Myocyte (in vitro differentiated cells): Measurements from ENCODE around the gene LRP5. TPM values are rescaled to one million over a fixed set of nuclear protein-coding genes. Genes with fewer than 3 reads are reported as not detected.

Source experiments
- DNase-seq: peaks from one replicate; pipeline ENCODE4 v3.0.0-alpha.2; 2012; ENCODE audit warnings: low read depth
- total RNA-seq: library from RNA; depleted of rRNA; stranded (reverse); fragments of >200 nt; gene quantifications from 2 replicates; pipeline ENCODE4 v1.2.3, GENCODE V29; 2014

The LRP5 gene
- total RNA-seq, 1 donor from 2014 or later: 48.8 TPM

DNA sequence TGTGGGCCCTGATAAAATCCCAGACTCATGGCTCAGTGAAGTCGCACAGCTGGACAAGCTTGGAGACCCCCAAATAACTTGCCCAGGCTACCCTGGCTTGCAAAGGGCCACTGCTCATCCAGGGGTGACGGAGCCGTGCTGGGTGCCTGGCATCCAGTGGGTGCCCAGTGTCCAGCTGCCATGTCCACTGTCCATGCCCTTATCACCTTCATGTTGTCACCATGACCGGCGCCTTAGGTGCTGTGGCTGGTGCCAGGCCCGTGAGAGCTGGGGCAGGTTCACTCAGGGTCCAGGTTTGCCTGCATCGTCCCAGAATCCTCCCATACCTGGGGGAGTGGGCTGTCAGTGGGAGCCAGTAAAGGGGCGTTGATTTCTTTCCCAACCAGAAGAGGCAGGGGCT, 57.4 kb downstream of the LRP5 start:
- no peak for DNase-seq

- peak; percentile 72 for DNase-seq
These were observed 58.1 kb downstream of the LRP5 start for GRCh38 chr11:68370211-68371111.

DNA sequence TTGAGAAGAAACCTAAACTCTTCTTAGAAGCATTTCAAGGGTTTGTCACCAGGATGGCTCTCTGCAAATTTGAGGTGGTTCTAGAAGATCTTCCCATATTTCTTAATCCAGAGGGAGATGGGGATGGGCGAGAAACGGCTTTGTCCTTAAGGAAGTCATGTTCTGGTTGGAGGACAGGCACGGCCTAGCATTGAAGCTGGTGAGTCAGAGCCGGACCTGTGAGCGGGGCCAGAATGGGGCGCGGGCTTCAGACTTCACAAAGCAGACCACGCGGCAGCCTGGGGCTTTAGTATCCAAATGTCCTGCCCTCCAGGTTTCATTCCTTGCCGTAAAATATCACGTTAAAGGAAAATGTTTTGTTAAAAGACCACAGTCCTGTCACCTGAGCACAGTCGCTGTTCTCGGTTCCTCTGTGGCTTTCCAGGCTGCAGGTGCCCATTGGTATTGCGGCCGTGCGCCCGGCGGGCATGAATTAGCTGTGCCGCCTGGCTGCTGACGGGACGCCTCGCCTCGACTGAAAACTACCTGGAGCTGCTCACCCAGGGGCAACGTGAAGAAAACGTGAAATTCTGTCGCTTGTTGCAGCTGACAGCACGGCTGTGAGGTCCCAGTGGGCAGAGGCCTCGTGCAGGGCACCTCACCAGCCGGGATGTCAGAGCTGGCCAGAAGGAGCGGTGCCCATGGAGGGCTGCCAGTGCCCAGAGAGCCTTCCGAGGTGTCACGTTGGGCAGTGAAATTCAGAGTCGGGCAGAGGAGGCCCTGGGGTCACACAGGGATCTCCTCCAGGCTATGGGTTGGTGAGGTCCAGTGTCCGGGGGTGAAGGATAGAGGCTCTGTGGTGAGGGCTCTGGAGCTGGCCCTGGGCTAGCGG, 59.0 kb downstream of the LRP5 start:
- DNase-seq: no peak

- DNase-seq: no peak
These were observed 59.7 kb downstream of the LRP5 start for GRCh38 chr11:68372114-68372513.

DNA sequence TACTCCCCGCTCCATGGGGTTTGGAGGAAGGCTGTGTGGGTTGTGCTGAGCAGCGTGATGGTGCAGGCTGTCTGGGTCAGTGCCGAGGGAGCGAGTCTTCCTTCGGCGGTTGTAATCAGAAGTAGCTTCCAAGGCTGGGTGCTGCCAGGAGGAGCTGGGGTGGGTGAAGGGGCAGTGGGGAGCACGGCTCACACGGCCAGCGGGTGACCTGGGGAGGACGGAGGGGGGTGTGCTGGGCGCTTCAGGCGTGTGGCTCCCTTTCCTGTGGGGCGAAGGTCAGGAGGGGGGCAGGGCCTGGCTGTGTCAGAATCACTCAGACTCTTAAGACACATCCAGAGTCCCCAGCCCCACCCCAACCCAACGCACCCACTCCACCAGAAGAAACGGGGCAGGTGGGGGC, 60.2 kb downstream of the LRP5 start:
- no peak for DNase-seq

- peak; percentile 71 for DNase-seq
These were observed 60.9 kb downstream of the LRP5 start for GRCh38 chr11:68373189-68373814.

DNA sequence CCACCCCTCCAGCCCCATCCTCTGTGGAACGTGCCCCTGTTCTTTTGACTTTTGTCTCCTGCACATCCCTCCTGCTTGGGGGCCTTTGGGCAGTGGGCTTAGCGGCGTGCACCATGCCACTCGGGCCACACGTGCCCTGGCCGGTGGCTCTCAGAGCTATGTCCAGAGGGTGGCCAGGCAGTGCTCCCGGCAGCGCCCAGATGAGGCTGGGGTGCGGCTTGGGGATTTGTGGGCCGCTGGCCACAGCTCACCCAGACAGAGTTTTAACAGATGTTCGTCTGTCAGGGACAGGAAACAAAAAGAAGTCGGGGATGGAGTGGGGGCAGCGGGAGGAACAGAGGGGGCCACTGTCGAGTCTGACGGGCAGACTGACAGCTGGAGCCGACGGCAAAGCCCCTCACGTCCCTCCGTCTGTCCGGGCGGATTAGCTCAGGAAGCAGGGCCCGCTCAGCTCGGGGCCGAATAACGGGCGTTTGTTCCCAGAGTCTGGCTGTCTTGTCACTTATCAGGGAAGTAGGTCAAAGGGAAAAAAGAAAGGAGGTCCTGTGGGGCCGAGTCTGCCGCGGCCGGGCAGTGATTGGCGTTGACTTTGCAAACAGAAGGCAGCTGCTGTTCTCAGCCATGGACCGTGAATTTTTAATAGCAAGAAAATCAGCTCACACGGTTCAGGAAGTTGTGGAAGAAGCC, 61.6 kb downstream of the LRP5 start:
- peak; percentile 81 for DNase-seq

- peak; percentile 46 for DNase-seq
These were observed 62.1 kb downstream of the LRP5 start for GRCh38 chr11:68374531-68374930.

DNA sequence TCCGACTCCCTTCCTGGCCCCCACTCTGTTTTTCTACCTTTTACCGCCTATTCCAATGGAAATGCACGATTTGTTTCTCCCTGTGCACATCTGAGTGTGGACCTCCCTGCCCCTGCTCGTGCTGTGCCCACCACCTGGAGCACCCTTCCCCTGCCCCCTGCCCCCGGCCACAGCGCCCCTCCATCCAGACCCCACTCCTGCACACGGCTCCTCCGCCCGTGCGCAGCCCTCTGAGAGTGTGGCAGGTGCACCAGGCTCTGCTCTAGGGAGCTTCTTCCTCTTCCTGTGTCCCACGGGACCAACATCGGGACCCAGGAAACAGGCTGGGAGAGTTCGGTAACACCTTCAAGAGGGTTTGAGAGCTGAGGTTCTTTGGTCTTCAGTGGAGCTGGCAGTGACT, 62.9 kb downstream of the LRP5 start:
- no peak for DNase-seq

GRCh38 chr11:68375766-68376165, 63.4 kb downstream of the LRP5 start:
- DNase-seq: no peak

GRCh38 chr11:68377389-68377795, 65.0 kb downstream of the LRP5 start:
- no peak for DNase-seq

GRCh38 chr11:68379206-68379605, 66.8 kb downstream of the LRP5 start:
- DNase-seq: no peak

GRCh38 chr11:68380786-68381622, 68.6 kb downstream of the LRP5 start:
- DNase-seq: peak; percentile 31

DNA sequence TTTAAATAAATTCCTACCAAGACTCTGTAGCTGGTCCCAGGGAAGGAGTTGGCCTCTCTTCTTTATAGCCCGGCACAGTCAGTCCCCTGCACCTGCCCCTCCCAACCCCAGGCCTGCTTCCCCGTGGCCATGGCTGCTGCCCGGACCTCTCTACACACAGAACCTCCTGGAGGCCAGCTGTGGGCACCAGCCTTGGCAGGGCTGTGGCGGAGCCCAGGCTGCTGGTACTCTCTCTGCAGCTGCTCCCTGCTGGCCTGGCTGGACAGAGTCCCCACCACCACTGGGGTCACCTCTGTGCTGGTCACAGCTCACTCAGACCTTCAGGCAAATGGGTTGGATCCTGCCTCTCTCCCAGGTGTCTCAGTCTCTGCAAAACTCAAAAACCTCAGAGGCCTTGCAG, 69.3 kb downstream of the LRP5 start:
- peak; percentile 85 for DNase-seq

DNA sequence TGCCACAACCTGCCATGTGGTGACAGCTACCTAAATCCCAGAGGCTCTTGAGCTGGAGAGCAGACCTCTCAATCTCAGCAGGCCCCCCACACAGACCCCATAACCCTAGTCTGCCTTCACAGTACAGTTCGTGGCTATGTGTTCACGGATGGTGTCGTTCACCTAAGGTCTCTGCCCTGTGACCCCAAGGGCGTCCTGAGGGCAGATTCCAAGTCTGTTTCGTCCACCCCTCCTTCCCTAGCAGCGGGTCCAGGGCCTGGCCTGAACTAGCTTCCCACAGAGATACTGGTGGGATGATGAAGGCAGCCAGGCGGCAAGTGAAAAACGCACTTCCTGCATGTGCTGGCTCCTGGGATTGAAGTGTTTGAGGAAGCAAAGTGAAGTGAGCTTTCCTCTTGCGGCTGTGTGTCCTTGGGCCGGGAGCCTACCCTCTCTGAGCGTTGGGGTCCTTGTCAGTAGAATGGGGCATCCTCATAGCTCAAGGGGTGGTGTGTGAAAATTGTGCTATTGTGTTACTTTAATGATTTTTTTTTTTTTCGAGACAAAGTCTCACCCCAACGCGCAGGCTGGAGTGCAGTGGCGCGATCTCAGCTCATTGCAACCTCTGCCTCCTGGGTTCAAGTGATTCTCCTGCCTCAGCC, 70.1 kb downstream of the LRP5 start:
- no peak for DNase-seq

DNA sequence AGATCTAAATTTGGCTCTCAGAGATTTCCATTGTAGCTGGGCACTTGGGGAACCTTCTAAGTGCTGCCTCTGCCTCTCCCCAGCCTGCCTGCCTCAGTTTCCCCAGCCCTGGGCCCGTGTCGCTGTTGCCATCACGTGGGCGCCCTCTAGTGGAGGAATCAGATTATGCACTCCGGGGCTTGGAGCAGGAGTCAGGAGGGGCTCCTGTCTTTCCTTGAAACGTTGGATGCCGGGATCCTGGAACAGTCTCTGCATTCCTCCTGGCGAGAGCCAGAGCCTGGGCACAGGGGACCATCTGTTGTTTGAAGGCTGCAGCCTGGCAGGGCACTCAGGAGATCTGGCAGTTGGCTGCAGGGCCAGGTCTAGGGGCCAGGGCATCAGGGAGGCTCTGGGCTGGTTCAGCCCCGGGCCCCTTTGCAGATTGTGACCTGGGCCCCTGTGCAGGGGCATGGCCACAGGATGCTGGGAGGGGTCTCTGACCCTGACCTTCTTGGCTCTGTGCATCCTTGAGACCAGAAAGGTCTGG, 71.6 kb downstream of the LRP5 start:
- peak; percentile 67 for DNase-seq

- no peak for DNase-seq
These were observed 72.2 kb downstream of the LRP5 start for GRCh38 chr11:68384530-68385081.

DNA sequence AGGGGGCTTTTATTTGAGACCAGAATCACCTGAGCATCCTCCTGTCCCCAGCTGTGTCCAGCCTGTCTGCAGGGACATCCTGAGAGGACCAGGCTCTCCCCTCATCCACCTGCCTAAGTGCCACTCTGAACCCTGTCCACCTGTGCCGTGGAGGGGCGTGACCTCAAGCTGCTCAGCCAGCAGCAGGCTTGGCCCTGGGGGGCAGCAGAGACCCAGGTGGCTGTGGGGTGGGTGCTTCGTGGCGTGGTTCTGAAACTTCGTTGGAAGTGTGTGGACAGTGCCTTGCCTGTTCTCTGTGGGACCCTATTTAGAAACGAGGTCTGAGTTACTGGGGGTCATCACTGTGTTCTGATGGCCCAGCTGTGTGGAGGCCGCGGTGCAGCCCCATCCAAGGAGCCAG, 72.7 kb downstream of the LRP5 start:
- no peak for DNase-seq

- DNase-seq: no peak
These were observed 74.1 kb downstream of the LRP5 start for GRCh38 chr11:68386331-68386978.
